Right atrium auricular region (tissue), 2 donors: Measurements from ENCODE around the gene MVB12A. TPM values are rescaled to one million over a fixed set of nuclear protein-coding genes. Genes with fewer than 3 reads are reported as not detected.
A peak's percentile ranks its signal among the peaks of the same experiment; 100 is the strongest.

Source experiments
- DNase-seq: peaks from one replicate; pipeline ENCODE4 v3.0.0-alpha.2; 2019; ENCODE audit warnings: low spot score
- H3K27ac ChIP-seq, 2 donors: fragments of 200-600 bp; sonication (generic); 1 replicate in 1 of 2; 2 replicates in 1 of 2; pipeline ENCODE4 v1.5.1; 2016 to 2019
- H3K27me3 ChIP-seq, 2 donors: fragments of 200-600 bp; sonication (generic); one replicate each; pipeline versions ENCODE4 v1.5.1 to v1.6.0; 2017 to 2019
- H3K36me3 ChIP-seq: fragments of 200-600 bp; sonication (generic); one replicate; pipeline ENCODE4 v1.5.1; 2016
- H3K4me1 ChIP-seq, 2 donors: fragments of 200-600 bp; sonication (generic); one replicate each; pipeline versions ENCODE4 v1.5.1 to v1.6.0; 2017 to 2019
- H3K4me3 ChIP-seq, 2 donors: fragments of 200-600 bp; sonication (generic); 1 replicate in 1 of 2; 2 replicates in 1 of 2; pipeline ENCODE4 v1.5.1; 2017 to 2019; ENCODE audit warnings: mild to moderate bottlenecking in 1 of 2, moderate library complexity in 1 of 2
- H3K9me3 ChIP-seq, 2 donors: fragments of 200-600 bp; sonication (generic); one replicate each; pipeline ENCODE4 v1.5.1; 2019
- total RNA-seq, 2 donors: library from RNA; depleted of rRNA; stranded (reverse); fragments of >200 nt; gene quantifications; one replicate each; pipeline ENCODE4 v1.1.0, GENCODE V29; 2016
- TF ChIP-seq, protein P1 (sequence below), 2 donors: fragments of 200-600 bp; sonication (generic); IDR thresholded peaks; one replicate each; pipeline ENCODE4 v1.5.1; 2019; ENCODE audit warnings: antibody characterized with exemption in 2 of 2

Gene MVB12A
- total RNA-seq, 2 donors from 2014 or later: 24.8 to 39.0 TPM

DNA sequence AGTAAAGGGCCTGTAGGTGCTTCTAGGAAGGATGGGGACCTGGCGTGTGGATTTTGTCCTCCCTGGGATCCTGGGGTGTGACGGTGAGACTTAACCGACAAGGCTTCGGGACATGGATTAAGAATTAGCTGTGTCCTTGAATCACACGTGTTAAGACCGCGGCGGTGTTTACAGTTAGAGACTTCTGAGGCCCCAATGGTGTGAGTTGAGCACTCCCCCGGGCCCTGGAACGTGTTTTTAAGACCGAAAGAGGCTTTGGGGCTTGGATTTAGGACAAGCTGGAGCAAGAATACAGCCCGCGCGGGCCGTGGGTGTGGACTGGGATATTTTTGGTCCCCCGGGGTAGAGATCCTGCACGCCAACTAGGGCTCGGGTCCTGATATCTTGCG, 49.2 kb downstream of the MVB12A start:
- H3K4me3 ChIP-seq: peak overlapping the region; percentile 75 to 93
- H3K9me3 ChIP-seq: no peaks in the 10 kb centered on the region
- TF ChIP-seq, protein P1, sequence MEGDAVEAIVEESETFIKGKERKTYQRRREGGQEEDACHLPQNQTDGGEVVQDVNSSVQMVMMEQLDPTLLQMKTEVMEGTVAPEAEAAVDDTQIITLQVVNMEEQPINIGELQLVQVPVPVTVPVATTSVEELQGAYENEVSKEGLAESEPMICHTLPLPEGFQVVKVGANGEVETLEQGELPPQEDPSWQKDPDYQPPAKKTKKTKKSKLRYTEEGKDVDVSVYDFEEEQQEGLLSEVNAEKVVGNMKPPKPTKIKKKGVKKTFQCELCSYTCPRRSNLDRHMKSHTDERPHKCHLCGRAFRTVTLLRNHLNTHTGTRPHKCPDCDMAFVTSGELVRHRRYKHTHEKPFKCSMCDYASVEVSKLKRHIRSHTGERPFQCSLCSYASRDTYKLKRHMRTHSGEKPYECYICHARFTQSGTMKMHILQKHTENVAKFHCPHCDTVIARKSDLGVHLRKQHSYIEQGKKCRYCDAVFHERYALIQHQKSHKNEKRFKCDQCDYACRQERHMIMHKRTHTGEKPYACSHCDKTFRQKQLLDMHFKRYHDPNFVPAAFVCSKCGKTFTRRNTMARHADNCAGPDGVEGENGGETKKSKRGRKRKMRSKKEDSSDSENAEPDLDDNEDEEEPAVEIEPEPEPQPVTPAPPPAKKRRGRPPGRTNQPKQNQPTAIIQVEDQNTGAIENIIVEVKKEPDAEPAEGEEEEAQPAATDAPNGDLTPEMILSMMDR (IDR thresholded peaks at IDR 0.05): no peak
- DNase-seq: no peak
- H3K36me3 ChIP-seq: peaks cover 2% of the 10 kb centered on the region
- peaks cover 0 to 29% of the 10 kb centered on the region in 2 donors for H3K4me1 ChIP-seq
- peak overlapping the region; percentile 90 to 93 for H3K27ac ChIP-seq
- no peaks in the 10 kb centered on the region for H3K27me3 ChIP-seq

DNA sequence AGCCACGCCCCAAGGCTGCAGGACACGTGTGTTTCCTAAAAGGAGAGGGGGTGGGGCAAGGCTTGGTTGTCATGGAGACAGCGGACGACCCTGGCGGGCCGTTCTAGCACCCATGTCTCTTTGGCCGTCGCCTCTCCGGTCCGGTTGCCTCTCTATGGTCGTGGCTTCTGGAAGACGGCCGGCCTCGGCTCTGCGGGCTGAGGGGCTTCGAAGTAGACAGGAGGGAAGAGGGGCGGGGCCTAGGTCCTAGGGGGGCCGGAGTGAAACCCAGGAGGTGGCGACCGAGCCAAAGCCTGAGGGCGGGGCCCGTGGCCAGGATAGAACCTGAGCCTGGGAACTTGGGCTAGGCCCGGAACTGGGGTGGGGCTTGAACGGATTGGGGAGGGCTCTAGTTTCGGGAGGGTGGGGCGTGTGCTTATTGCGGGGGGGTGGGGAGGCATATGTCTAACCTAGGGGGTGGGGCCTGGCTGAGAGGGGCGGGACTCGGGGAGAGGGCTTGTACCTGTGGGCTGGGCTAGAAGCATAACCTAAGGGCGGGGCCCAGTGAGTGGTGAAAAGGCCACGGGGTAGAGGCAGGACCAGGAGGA, 49.7 kb downstream of the MVB12A start:
- H3K27me3 ChIP-seq: no peaks in the 10 kb centered on the region
- peak overlapping the region; percentile 90 to 93 for H3K27ac ChIP-seq
- H3K9me3 ChIP-seq: no peaks in the 10 kb centered on the region
- H3K4me3 ChIP-seq: peak overlapping the region; percentile 75 to 93
- DNase-seq: peak; percentile 96
- peaks cover 0 to 29% of the 10 kb centered on the region in 2 donors for H3K4me1 ChIP-seq
- peaks cover 2% of the 10 kb centered on the region for H3K36me3 ChIP-seq
- TF ChIP-seq, protein P1 (IDR thresholded peaks at IDR 0.05): no peak

DNA sequence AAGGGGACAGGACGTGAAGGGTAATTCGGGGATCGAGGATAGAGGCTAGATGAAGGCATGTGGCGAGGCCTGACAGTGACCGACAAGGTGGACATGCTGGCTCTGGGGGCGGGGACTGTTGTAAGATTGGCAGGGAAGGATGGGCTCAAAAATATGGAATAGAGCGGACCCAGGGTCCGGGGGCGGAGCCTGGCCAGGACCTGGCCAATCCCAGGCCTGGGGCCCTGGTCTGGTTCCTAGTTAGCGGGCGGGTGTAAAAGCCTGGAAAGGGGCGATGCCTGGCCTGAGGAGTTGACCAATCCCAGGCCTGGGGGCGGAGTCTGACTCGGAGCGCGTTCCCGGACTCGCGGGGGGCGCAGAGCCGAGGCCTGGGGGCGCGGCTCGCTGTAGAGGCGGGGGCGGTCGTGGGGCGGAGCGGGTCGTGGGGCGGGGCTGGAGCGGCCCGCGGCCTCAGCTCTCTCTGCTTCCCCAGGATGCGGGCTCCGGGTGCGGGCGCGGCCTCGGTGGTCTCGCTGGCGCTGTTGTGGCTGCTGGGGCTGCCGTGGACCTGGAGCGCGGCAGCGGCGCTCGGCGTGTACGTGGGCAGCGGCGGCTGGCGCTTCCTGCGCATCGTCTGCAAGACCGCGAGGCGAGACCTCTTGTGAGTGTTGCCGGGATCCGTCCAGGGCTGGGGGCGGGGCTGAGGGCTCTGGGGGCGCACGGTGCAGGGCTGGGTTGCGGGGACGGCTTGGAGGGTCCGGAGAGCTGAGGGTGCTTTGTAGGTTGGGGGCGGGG, 50.4 kb downstream of the MVB12A start, which contains the start of gene SLC27A1:
Gene SLC27A1 (plus strand): TSS at position 457 of the 774 bp plus-strand sequence. CDS start 17 bp downstream, at position 474.
- TF ChIP-seq, protein P1 (IDR thresholded peaks at IDR 0.05): no peak
- Histone ChIP-seq H3K4me3 (peak within 1 kb of the TSS; percentile 75 to 93), H3K9me3 (no peaks in the 10 kb centered on the region), H3K27ac (peak within 1 kb of the TSS; percentile 90 to 93), H3K4me1 (peaks cover 0 to 34% of the 10 kb centered on the region in 2 donors), H3K36me3 (peaks cover 2% of the 10 kb centered on the region), H3K27me3 (no peaks in the 10 kb centered on the region)
- DNase-seq: peak; percentile 99

DNA sequence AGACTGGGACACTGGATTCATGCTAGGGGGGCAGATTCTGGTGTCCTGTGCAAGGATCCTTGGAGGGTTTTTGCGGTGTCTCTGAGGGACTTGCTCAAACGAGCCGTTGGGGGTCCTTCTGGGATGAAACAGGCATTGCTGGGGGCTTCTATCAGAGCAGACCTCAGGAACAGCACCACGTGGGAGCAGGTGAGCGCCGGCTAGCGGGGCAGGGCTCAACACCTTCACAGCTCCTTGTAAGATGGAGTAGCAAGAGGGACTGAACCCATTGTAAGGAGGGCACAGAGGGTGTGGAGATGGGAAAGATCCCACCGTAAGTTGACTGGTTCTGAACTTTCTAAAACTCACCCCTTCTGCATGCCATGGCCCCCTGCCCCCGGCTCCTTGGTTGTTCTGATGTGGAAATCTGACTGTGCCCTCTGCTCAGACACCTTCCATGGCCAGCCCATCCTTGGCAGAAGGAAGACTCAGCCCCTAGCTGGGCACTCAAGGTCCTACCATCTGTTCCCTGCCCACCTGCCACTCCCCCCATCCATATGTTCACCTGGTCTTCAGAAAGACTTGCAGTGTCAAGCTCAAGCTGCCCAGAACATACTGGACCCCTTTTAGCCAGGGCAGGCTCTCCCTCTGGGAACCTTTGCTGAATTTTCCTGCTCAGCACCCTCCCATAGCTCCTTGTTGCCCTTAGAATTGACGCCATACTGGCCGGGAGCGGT, 51.7 kb downstream of the MVB12A start:
- peak overlapping the region in 1 of 2 donors; percentile 93 for H3K4me3 ChIP-seq
- TF ChIP-seq, protein P1 (IDR thresholded peaks at IDR 0.05): no peak
- H3K27ac ChIP-seq: peak overlapping the region; percentile 90 to 93
- no peaks in the 10 kb centered on the region for H3K9me3 ChIP-seq
- DNase-seq: no peak
- peaks cover 0 to 40% of the 10 kb centered on the region in 2 donors for H3K4me1 ChIP-seq
- no peaks in the 10 kb centered on the region for H3K27me3 ChIP-seq
- peaks cover 2% of the 10 kb centered on the region for H3K36me3 ChIP-seq

DNA sequence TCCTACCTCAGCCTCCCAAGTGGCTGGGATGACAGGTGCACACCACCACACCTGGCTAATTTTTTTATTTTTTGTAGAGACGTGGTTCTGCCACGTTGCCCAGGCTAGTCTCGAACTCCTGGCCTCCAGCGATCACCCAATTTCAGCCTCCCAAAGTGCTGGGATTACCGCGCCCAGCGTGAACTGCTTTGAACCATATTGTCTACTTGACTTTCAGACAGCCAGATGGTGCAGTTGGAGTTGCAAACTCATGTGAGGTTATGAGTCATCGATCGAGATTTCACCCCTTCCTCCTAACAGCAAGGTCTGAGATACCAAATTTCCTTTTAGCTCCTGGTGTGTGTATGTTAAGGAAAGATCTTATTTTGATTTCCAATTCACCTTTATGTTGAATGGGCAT, 53.2 kb downstream of the MVB12A start:
- no peak overlapping the region for H3K4me3 ChIP-seq
- H3K4me1 ChIP-seq: peaks cover 0 to 40% of the 10 kb centered on the region in 2 donors
- peak overlapping the region; percentile 47 to 49 for H3K27ac ChIP-seq
- DNase-seq: no peak
- peaks cover 2% of the 10 kb centered on the region for H3K36me3 ChIP-seq
- no peaks in the 10 kb centered on the region for H3K27me3 ChIP-seq
- TF ChIP-seq, protein P1 (IDR thresholded peaks at IDR 0.05): no peak
- no peaks in the 10 kb centered on the region for H3K9me3 ChIP-seq

Other genes starting within 250 kb of the MVB12A start
- gene USE1, start 204.7 kb upstream of the MVB12A start, total RNA-seq: 10 to 100 TPM; 17.5 to 18.4 TPM
- 1 to 10 TPM; 5.9 to 8.2 TPM for gene OCEL1, start 193.8 kb upstream of the MVB12A start, total RNA-seq
- 10 to 100 TPM; 63.6 to 69.7 TPM for gene NR2F6, start 174.1 kb upstream of the MVB12A start, total RNA-seq
- 1 to 10 TPM; 4.3 to 6.6 TPM for gene USHBP1, start 155.3 kb upstream of the MVB12A start, total RNA-seq
- gene BABAM1, start 152.6 kb upstream of the MVB12A start, total RNA-seq: 10 to 100 TPM; 67.9 to 71.7 TPM
- under 1 TPM in 1 of 2 donors, not detected in 1; 0.51 TPM for gene ANKLE1, start 138.1 kb upstream of the MVB12A start, total RNA-seq
- 10 to 100 TPM; 11.8 to 15.8 TPM for gene ABHD8, start 116.6 kb upstream of the MVB12A start, total RNA-seq
- gene MRPL34, start 114.2 kb upstream of the MVB12A start, total RNA-seq: 100 to 1,000 TPM; 203 to 254 TPM
- 10 to 100 TPM; 22.2 to 40.1 TPM for gene DDA1, start 110.5 kb upstream of the MVB12A start, total RNA-seq
- 1 to 10 TPM; 4.2 to 5.2 TPM for gene ANO8, start 85.2 kb upstream of the MVB12A start, total RNA-seq
- gene GTPBP3, start 82.5 kb upstream of the MVB12A start, total RNA-seq: 10 to 100 TPM in 1 of 2 donors, 1 to 10 TPM in 1; 6.0 to 16.8 TPM
- 10 to 100 TPM; 48.3 to 83.7 TPM for gene PLVAP, start 42.7 kb upstream of the MVB12A start, total RNA-seq
- gene CCDC194, start 25.9 kb upstream of the MVB12A start, total RNA-seq: not detected
- 10 to 100 TPM; 32.1 to 35.3 TPM for gene BST2, start 14.4 kb upstream of the MVB12A start, total RNA-seq
- gene TMEM221, start 28.6 kb downstream of the MVB12A start, total RNA-seq: under 1 TPM; 0.30 to 0.51 TPM
- gene NXNL1, start 40.9 kb downstream of the MVB12A start, total RNA-seq: not detected
- gene SLC27A1, start 50.5 kb downstream of the MVB12A start, total RNA-seq: 10 to 100 TPM; 31.2 to 65.6 TPM
- gene PGLS, start 91.6 kb downstream of the MVB12A start, total RNA-seq: 10 to 100 TPM; 20.4 to 35.9 TPM
- gene COLGALT1, start 135.6 kb downstream of the MVB12A start, total RNA-seq: 10 to 100 TPM; 28.3 to 30.8 TPM